ENCODE data around the gene YBEY. TPM values are rescaled to one million over a fixed set of nuclear protein-coding genes. Genes with fewer than 3 reads are reported as not detected.

Gene YBEY
- total RNA-seq, 2 donors from 2014 or later = 28.5 to 30.0 TPM

DNA sequence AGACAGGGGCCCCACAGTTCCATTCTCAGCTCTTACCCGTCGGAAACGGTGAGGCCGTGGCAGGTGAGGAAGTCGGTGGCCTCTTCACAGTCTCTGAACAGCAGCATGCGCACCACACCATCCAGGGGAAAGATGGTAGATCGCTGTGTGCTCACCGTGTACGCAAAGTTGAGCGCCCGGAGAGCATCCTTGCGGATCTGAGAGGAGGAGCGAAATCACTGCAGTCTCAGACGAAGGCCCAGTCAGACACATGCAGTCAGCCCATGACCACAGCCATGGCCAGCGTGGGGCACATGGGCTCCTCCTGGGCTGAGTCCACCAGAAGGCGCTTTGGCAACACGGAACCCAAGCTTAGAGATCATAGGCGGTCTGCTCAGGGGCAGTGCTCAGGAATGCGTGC is 19.2 kb upstream of the YBEY start:
- TF ChIP-seq POLR2A (IDR thresholded peaks at IDR 0.05) (no peak), POLR2AphosphoS5 (IDR thresholded peaks at IDR 0.05) (no peak)
- TF ChIP-seq, protein P1, sequence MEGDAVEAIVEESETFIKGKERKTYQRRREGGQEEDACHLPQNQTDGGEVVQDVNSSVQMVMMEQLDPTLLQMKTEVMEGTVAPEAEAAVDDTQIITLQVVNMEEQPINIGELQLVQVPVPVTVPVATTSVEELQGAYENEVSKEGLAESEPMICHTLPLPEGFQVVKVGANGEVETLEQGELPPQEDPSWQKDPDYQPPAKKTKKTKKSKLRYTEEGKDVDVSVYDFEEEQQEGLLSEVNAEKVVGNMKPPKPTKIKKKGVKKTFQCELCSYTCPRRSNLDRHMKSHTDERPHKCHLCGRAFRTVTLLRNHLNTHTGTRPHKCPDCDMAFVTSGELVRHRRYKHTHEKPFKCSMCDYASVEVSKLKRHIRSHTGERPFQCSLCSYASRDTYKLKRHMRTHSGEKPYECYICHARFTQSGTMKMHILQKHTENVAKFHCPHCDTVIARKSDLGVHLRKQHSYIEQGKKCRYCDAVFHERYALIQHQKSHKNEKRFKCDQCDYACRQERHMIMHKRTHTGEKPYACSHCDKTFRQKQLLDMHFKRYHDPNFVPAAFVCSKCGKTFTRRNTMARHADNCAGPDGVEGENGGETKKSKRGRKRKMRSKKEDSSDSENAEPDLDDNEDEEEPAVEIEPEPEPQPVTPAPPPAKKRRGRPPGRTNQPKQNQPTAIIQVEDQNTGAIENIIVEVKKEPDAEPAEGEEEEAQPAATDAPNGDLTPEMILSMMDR (IDR thresholded peaks at IDR 0.05) = no peak
- intact Hi-C loops (cut with DNase I) = no loop called here
- no peak overlapping the region for H3K27ac ChIP-seq
- DNase-seq (ENCODE audit: low spot score) = no peak
- H3K36me3 ChIP-seq = peaks cover 16 to 23% of the 10 kb centered on the region in 2 donors
- no peaks in the 10 kb centered on the region for H3K9me3 ChIP-seq
- 91% methylated on average over 19 of the region's 19 CpGs for WGBS
- no peaks in the 10 kb centered on the region for H3K4me1 ChIP-seq (replicated peaks)
- H3K4me3 ChIP-seq = no peak overlapping the region
- no peaks in the 10 kb centered on the region for H3K27me3 ChIP-seq (replicated peaks; ENCODE audit: insufficient read depth)

DNA sequence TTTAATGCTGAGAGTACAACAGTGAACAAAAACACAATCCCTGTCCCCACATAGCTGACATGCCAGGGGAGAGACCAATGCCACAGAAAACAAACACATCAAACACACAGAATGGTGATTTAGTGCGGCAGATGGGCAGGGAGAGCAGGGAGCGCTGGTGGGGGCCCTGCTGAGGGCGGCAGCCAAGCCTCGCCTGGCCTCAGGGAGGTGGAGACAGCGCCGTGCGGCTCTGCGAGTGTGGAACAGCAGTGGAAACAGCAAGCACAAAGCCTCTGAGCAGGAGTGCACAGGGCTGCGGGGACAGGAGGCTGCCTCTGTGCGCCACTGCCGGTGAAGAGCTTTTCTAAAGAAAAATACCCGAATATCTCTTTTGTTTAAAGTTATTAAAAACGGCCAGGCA is 17.8 kb upstream of the YBEY start:
- no peak for DNase-seq (ENCODE audit: low spot score)
- H3K27me3 ChIP-seq (replicated peaks; ENCODE audit: insufficient read depth) = no peaks in the 10 kb centered on the region
- WGBS = 90% methylated on average over 13 of the region's 13 CpGs
- TF ChIP-seq, protein P1 (IDR thresholded peaks at IDR 0.05) = no peak
- TF ChIP-seq POLR2AphosphoS5 (IDR thresholded peaks at IDR 0.05) (no peak), POLR2A (IDR thresholded peaks at IDR 0.05) (no peak)
- no peaks in the 10 kb centered on the region for H3K9me3 ChIP-seq
- intact Hi-C loops (cut with DNase I) = no loop called here
- H3K36me3 ChIP-seq = peaks cover 29 to 35% of the 10 kb centered on the region in 2 donors
- no peak overlapping the region for H3K27ac ChIP-seq
- no peaks in the 10 kb centered on the region for H3K4me1 ChIP-seq (replicated peaks)
- no peak overlapping the region for H3K4me3 ChIP-seq

DNA sequence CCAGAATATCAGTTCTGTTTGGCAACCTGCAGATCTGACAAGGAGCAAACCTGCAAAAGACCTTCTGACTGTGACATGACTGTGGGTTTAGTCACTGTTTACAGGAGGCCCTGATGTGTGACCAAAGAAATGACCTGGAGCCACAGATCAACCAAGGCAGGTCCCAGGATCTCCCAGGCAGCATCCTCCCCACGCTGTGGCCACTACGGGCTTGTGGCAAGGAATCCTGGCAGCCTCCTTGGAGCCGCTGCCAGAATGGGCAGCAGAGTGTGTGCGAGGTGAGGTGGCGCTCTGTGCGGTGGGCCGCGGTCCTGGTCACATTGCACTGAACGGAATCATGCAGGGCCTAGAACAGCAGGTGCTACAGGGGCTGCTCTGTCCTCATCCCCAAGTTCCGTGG is 16.7 kb upstream of the YBEY start:
- no peak for DNase-seq (ENCODE audit: low spot score)
- Histone ChIP-seq H3K27ac (no peak overlapping the region), H3K27me3 (replicated peaks; ENCODE audit: insufficient read depth) (no peaks in the 10 kb centered on the region), H3K36me3 (peaks cover 30 to 40% of the 10 kb centered on the region in 2 donors), H3K4me3 (no peak overlapping the region), H3K9me3 (no peaks in the 10 kb centered on the region), H3K4me1 (replicated peaks) (no peaks in the 10 kb centered on the region)
- intact Hi-C loops (cut with DNase I) = no loop called here
- TF ChIP-seq POLR2A (IDR thresholded peaks at IDR 0.05) = no peak
- TF ChIP-seq, protein P1 (IDR thresholded peaks at IDR 0.05) = no peak
- WGBS = 95% methylated on average over 10 of the region's 10 CpGs

DNA sequence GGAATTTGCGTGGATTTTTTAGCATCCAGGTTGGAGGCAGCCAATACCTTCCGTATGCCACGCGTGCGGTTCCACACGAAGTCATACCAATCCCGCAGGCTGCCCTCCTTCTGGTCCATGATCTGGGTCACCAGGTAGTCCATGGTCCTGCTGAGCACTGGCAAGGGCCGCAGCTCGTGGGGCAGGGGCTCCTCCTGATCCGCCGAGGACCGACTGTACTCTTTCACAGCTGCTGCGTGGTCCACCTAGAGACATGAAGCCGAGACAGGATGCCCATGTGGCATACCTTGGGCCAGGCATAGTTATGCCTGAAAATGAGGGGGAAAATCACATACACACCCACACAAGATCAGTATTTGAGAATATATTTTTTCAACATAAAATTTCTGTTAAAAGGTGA is 12.8 kb upstream of the YBEY start:
- Histone ChIP-seq H3K4me1 (replicated peaks) (no peaks in the 10 kb centered on the region), H3K27me3 (replicated peaks; ENCODE audit: insufficient read depth) (no peaks in the 10 kb centered on the region), H3K4me3 (no peak overlapping the region), H3K9me3 (no peaks in the 10 kb centered on the region), H3K27ac (no peak overlapping the region), H3K36me3 (peaks cover 28 to 37% of the 10 kb centered on the region in 2 donors)
- WGBS = 93% methylated on average over 14 of the region's 14 CpGs
- intact Hi-C loops (cut with DNase I) = no loop called here
- DNase-seq (ENCODE audit: low spot score) = no peak
- TF ChIP-seq POLR2AphosphoS5 (IDR thresholded peaks at IDR 0.05) (no peak), POLR2A (IDR thresholded peaks at IDR 0.05) (no peak)
- TF ChIP-seq, protein P1 (IDR thresholded peaks at IDR 0.05) = no peak

DNA sequence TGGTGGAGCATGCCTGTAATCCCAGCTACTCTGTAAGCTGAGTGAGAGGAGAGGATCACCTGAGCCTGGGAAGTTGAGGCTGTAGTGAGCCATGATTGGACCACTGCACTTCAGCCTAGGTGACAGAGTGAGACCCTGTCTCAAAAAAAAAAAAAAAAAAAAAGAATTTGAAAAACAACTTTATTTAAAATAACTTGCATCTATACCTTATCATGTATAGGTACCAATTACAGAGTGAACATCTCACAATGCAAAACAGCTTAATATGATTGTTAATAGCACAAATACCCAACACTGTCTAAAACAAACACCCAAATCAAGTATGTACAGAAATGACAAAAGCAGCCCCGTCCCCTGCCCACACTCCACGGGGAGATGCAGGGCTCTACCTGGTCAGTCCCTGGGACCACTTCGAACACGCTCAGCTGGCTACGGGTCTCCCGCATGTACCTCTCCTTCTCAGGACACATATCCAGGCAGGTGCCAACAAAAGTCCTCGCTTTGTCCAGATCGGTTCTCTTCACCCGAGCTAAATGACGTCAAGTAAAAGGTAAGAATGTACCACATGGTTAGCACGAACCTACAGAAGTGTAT is 11.2 kb upstream of the YBEY start:
- H3K27me3 ChIP-seq (replicated peaks; ENCODE audit: insufficient read depth) = no peaks in the 10 kb centered on the region
- H3K36me3 ChIP-seq = peaks cover 31 to 44% of the 10 kb centered on the region in 2 donors
- no peak for DNase-seq (ENCODE audit: low spot score)
- no peaks in the 10 kb centered on the region for H3K9me3 ChIP-seq
- no peaks in the 10 kb centered on the region for H3K4me1 ChIP-seq (replicated peaks)
- TF ChIP-seq POLR2AphosphoS5 (IDR thresholded peaks at IDR 0.05) (no peak), POLR2A (IDR thresholded peaks at IDR 0.05) (no peak)
- TF ChIP-seq, protein P1 (IDR thresholded peaks at IDR 0.05) = no peak
- intact Hi-C loops (cut with DNase I) = no loop called here
- 91% methylated on average over 11 of the region's 11 CpGs for WGBS
- no peak overlapping the region for H3K27ac ChIP-seq
- H3K4me3 ChIP-seq = no peak overlapping the region
